Stimulated activated CD4-positive, alpha-beta T cell treated with anti-CD3 and anti-CD28 coated beads, Interleukin-1b, Interleukin-23, amount 100 ng/mL, for 4 hours (primary cell): ENCODE results near the gene PHYKPL.
"Not testable (repeated sequence)": the region's sequence is repeated elsewhere in the genome, so short reads cannot be mapped to it uniquely, and the experiment has no call there.

Experiments used
- DNase-seq, 2 donors: peaks; one replicate each; pipeline ENCODE4 v3.0.0-alpha.2; 2020; ENCODE audit warnings: low read depth in 2 of 2

PHYKPL gene

GRCh38 chr5:178264044-178264443, 31.4 kb upstream of the PHYKPL start:
- no peak for DNase-seq

GRCh38 chr5:178261666-178262600, 29.3 kb upstream of the PHYKPL start:
- DNase-seq = no peak

- DNase-seq = no peak
Observed at GRCh38 chr5:178259623-178260536, 27.3 kb upstream of the PHYKPL start.

- DNase-seq = no peak
Observed at GRCh38 chr5:178257650-178258049, 25.0 kb upstream of the PHYKPL start.

- no peak for DNase-seq
Observed at GRCh38 chr5:178256746-178257145, 24.1 kb upstream of the PHYKPL start.

- not testable (repeated sequence) for DNase-seq
Observed at GRCh38 chr5:178253632-178254031, 21.0 kb upstream of the PHYKPL start.

GRCh38 chr5:178252258-178252657, 19.7 kb upstream of the PHYKPL start:
- DNase-seq = no peak

GRCh38 chr5:178250263-178250662, 17.7 kb upstream of the PHYKPL start:
- no peak for DNase-seq

- no peak for DNase-seq
Observed at GRCh38 chr5:178249191-178249989, 16.8 kb upstream of the PHYKPL start.

GRCh38 chr5:178248750-178249149, 16.1 kb upstream of the PHYKPL start:
- DNase-seq = no peak

GRCh38 chr5:178247481-178248456, 15.2 kb upstream of the PHYKPL start:
- DNase-seq = no peak

- no peak for DNase-seq
Observed at GRCh38 chr5:178246624-178247279, 14.2 kb upstream of the PHYKPL start.

- DNase-seq = no peak
Observed at GRCh38 chr5:178245389-178245788, 12.8 kb upstream of the PHYKPL start.

GRCh38 chr5:178244576-178244975, 12.0 kb upstream of the PHYKPL start:
- DNase-seq = no peak

- DNase-seq = no peak
Observed at GRCh38 chr5:178242416-178242815, 9.8 kb upstream of the PHYKPL start.

- no peak for DNase-seq
Observed at GRCh38 chr5:178241688-178242231, 9.2 kb upstream of the PHYKPL start.

GRCh38 chr5:178241231-178241663, 8.6 kb upstream of the PHYKPL start:
- no peak for DNase-seq

- DNase-seq = no peak
Observed at GRCh38 chr5:178240766-178241165, 8.2 kb upstream of the PHYKPL start.

- DNase-seq = no peak
Observed at GRCh38 chr5:178240341-178240741, 7.7 kb upstream of the PHYKPL start.
